ENCODE results near the gene MALT1. TPM values are rescaled to one million over a fixed set of nuclear protein-coding genes. Genes with fewer than 3 reads are reported as not detected.
"Not testable (repeated sequence)": the region's sequence is repeated elsewhere in the genome, so short reads cannot be mapped to it uniquely, and the experiment has no call there.

Gene MALT1
- total RNA-seq, 1 donor from 2014 or later, result 14.1 TPM

DNA sequence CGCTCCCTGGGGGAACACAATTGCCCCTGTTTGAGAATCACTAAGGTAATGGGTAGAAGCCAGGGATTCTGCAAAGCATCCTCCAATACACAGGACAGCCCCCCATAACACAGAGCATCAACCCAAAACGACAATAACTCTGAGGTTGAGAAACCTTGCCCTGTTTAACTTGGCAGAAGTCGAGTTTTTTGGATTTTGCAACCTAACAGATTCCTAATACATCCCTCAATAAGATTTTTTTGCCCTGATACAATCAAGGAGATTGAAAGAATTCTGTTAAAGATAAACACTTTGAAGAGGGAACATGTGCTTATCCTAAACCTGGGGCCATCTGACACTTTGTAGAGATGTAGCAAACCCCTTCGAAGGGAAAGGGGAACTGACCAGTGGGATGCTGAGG lies 100.9 kb downstream of the MALT1 start:
- Mint-ChIP-seq H3K4me1 (ENCODE audit: low read depth) (peaks cover 6% of the 10 kb centered on the region), H3K4me3 (ENCODE audit: low read depth) (no peak overlapping the region), H3K36me3 (ENCODE audit: insufficient read depth) (no peaks in the 10 kb centered on the region), H3K27ac (no peak overlapping the region), H3K9me3 (ENCODE audit: low read depth) (peaks cover 3% of the 10 kb centered on the region), H3K27me3 (peaks cover 45% of the 10 kb centered on the region)
- TF ChIP-seq, protein P1, sequence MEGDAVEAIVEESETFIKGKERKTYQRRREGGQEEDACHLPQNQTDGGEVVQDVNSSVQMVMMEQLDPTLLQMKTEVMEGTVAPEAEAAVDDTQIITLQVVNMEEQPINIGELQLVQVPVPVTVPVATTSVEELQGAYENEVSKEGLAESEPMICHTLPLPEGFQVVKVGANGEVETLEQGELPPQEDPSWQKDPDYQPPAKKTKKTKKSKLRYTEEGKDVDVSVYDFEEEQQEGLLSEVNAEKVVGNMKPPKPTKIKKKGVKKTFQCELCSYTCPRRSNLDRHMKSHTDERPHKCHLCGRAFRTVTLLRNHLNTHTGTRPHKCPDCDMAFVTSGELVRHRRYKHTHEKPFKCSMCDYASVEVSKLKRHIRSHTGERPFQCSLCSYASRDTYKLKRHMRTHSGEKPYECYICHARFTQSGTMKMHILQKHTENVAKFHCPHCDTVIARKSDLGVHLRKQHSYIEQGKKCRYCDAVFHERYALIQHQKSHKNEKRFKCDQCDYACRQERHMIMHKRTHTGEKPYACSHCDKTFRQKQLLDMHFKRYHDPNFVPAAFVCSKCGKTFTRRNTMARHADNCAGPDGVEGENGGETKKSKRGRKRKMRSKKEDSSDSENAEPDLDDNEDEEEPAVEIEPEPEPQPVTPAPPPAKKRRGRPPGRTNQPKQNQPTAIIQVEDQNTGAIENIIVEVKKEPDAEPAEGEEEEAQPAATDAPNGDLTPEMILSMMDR (IDR thresholded peaks at IDR 0.05; ENCODE audit: unreplicated experiment), result no peak
- no peak for DNase-seq (ENCODE audit: low spot score, unreplicated experiment)

DNA sequence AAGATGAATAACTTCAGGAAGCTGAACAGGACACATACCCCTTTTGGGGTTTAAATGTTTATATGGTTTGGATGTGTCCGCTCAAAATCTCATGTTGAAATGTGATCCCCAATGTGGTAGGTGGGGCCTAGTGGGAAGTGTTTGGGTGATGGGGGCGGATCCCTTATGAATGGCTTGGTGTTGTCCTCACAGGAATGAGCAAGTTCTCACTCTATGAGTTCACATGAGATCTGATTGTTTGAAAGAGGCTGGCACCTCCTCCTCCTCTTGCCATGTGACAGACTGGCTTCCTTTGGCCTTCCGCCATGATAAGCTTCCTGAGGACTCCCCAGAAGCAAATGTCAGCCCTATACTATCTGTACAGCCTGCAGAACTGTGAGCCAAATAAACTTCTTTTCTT lies 104.8 kb downstream of the MALT1 start:
- peaks cover 3% of the 10 kb centered on the region for H3K9me3 Mint-ChIP-seq (ENCODE audit: low read depth)
- H3K4me1 Mint-ChIP-seq (ENCODE audit: low read depth), result peaks cover 3% of the 10 kb centered on the region
- H3K27me3 Mint-ChIP-seq, result peaks cover 19% of the 10 kb centered on the region
- no peaks in the 10 kb centered on the region for H3K36me3 Mint-ChIP-seq (ENCODE audit: insufficient read depth)
- no peak overlapping the region for H3K4me3 Mint-ChIP-seq (ENCODE audit: low read depth)
- TF ChIP-seq, protein P1 (IDR thresholded peaks at IDR 0.05; ENCODE audit: unreplicated experiment), result no peak
- H3K27ac Mint-ChIP-seq, result no peak overlapping the region
- DNase-seq (ENCODE audit: low spot score, unreplicated experiment), result no peak

- H3K27me3 Mint-ChIP-seq, result peaks cover 18% of the 10 kb centered on the region
- not testable (repeated sequence) for DNase-seq (ENCODE audit: low spot score, unreplicated experiment)
Measured at GRCh38 chr18:58776541-58776940, 105.3 kb downstream of the MALT1 start.

GRCh38 chr18:58777471-58777870 lies 106.2 kb downstream of the MALT1 start:
- Mint-ChIP-seq H3K9me3 (ENCODE audit: low read depth) (peaks cover 3% of the 10 kb centered on the region), H3K4me1 (ENCODE audit: low read depth) (peaks cover 3% of the 10 kb centered on the region), H3K27ac (no peak overlapping the region), H3K36me3 (ENCODE audit: insufficient read depth) (no peaks in the 10 kb centered on the region), H3K27me3 (peaks cover 10% of the 10 kb centered on the region), H3K4me3 (ENCODE audit: low read depth) (no peak overlapping the region)
- TF ChIP-seq, protein P1 (IDR thresholded peaks at IDR 0.05; ENCODE audit: unreplicated experiment), result no peak
- DNase-seq (ENCODE audit: low spot score, unreplicated experiment), result no peak

More at GRCh38 chr18:58776541-58776940, 105.3 kb downstream of the MALT1 start:
- not testable (repeated sequence) for H3K9me3 Mint-ChIP-seq (ENCODE audit: low read depth); H3K36me3 Mint-ChIP-seq (ENCODE audit: insufficient read depth); H3K4me1 Mint-ChIP-seq (ENCODE audit: low read depth); H3K4me3 Mint-ChIP-seq (ENCODE audit: low read depth)
- H3K27ac Mint-ChIP-seq, result peak overlapping the region; percentile 46

DNA sequence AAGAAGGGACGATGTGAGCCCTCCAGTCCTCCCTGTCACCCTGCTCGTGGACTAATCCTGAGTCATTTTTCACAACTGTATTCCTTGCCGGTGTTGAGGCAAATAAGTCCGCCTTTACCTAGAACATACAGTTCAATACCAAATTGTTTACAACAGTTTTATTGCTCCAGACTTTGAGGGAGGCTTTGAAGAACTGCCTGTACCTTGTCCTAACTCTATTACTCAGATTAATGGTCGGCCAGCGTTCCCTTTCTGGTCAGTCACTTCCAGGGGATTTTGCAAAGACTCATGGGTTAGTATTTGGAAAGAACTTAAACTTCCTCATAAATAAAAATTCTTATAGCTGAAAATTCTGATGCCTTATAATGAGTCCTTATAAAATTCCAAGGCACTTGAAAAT lies 108.3 kb downstream of the MALT1 start:
- Mint-ChIP-seq H3K27ac (peak overlapping the region; percentile 80), H3K9me3 (ENCODE audit: low read depth) (no peaks in the 10 kb centered on the region), H3K4me1 (ENCODE audit: low read depth) (peaks cover 8% of the 10 kb centered on the region), H3K27me3 (peaks cover 5% of the 10 kb centered on the region), H3K36me3 (ENCODE audit: insufficient read depth) (no peaks in the 10 kb centered on the region), H3K4me3 (ENCODE audit: low read depth) (no peak overlapping the region)
- TF ChIP-seq, protein P1 (IDR thresholded peaks at IDR 0.05; ENCODE audit: unreplicated experiment), result no peak
- DNase-seq (ENCODE audit: low spot score, unreplicated experiment), result no peak

GRCh38 chr18:58780045-58780444 lies 108.8 kb downstream of the MALT1 start:
- DNase-seq (ENCODE audit: low spot score, unreplicated experiment), result no peak
- Mint-ChIP-seq H3K36me3 (ENCODE audit: insufficient read depth) (no peaks in the 10 kb centered on the region), H3K4me3 (ENCODE audit: low read depth) (no peak overlapping the region), H3K4me1 (ENCODE audit: low read depth) (peaks cover 12% of the 10 kb centered on the region), H3K9me3 (ENCODE audit: low read depth) (no peaks in the 10 kb centered on the region), H3K27ac (no peak overlapping the region), H3K27me3 (peaks cover 5% of the 10 kb centered on the region)
- TF ChIP-seq, protein P1 (IDR thresholded peaks at IDR 0.05; ENCODE audit: unreplicated experiment), result no peak
